H1 (cell line): ENCODE results near the gene ALK. TPM values are rescaled to one million over a fixed set of nuclear protein-coding genes. Genes with fewer than 3 reads are reported as not detected.

ENCODE experiments used
- CTCF ChIA-PET: fragments of 300-600 bp; sonication (Branson Sonifier 250); formaldehyde crosslinking; loops from one replicate; lab custom pipeline; 2021; ENCODE audit not compliant: partially characterized antibody; lab: Charles Lee
- POLR2A ChIA-PET: fragments of 300-600 bp; sonication (Branson Sonifier 250); formaldehyde crosslinking; loops from one replicate; lab custom pipeline; 2021; ENCODE audit warnings: inconsistent platforms; ENCODE audit not compliant: partially characterized antibody; lab: Charles Lee
- DNase-seq, 2 experiments: peaks; one replicate each; pipeline versions ENCODE4 v3.0.0 to v3.0.0-alpha.2; 2010 to 2022; ENCODE audit warnings: low spot score in 2 of 2, low read depth in 1 of 2, mixed read lengths in 1 of 2
- FAIRE-seq: peaks from 2 replicates; lab custom pipeline; 2011; peaks lifted over from hg19 to GRCh38; lab: Jason Lieb, UNC
- H2AFZ ChIP-seq: 2 replicates; pipeline ENCODE4 v1.8.1; 2012; ENCODE audit warnings: low read length, inconsistent platforms
- H2AK5ac ChIP-seq: 2 replicates; pipeline ENCODE4 v1.6.1; 2013; ENCODE audit warnings: low read depth, low read length
- H2BK120ac ChIP-seq: replicated peaks from 2 replicates; pipeline ENCODE3; 2013; ENCODE audit warnings: low read depth, low read length, inconsistent platforms
- H2BK12ac ChIP-seq: 2 replicates; pipeline ENCODE4 v1.6.1; 2013; ENCODE audit warnings: low read depth, low read length
- H2BK15ac ChIP-seq: 2 replicates; pipeline ENCODE4 v1.6.1; 2013; ENCODE audit warnings: low read length
- H2BK20ac ChIP-seq: 2 replicates; pipeline ENCODE4 v1.6.1; 2013; ENCODE audit warnings: low read length
- H2BK5ac ChIP-seq: 2 replicates; pipeline ENCODE4 v1.6.1; 2013; ENCODE audit warnings: low read depth, low read length
- H3K14ac ChIP-seq: 2 replicates; pipeline ENCODE4 v1.6.1; 2013; ENCODE audit warnings: inconsistent platforms; ENCODE audit not compliant: insufficient read length
- H3K18ac ChIP-seq: 2 replicates; pipeline ENCODE4 v1.6.1; 2013; ENCODE audit warnings: low read length; ENCODE audit errors: extremely low read depth
- H3K23ac ChIP-seq: 2 replicates; pipeline ENCODE4 v1.6.1; 2013; ENCODE audit warnings: inconsistent platforms; ENCODE audit not compliant: insufficient read length
- H3K23me2 ChIP-seq: 2 replicates; pipeline ENCODE4 v1.6.1; 2013; ENCODE audit warnings: low read depth, low read length
- H3K27ac ChIP-seq: 2 replicates; pipeline ENCODE4 v1.6.1; 2011; ENCODE audit warnings: low read depth, low read length, inconsistent platforms
- H3K27me3 ChIP-seq, 4 experiments: replicated peaks in 1 of 4; 1 replicate in 1 of 4; 2 replicates in 3 of 4; pipeline versions ENCODE4 v1.6.1 to v1.8.1; 2011 to 2013; ENCODE audit warnings: low read length in 3 of 4, mild to moderate bottlenecking in 3 of 4, inconsistent platforms in 2 of 4, mixed read lengths in 2 of 4, moderate library complexity in 1 of 4; ENCODE audit not compliant: control insufficient read depth in 3 of 4, insufficient read depth in 3 of 4; ENCODE audit errors: extremely low read depth in 1 of 4
- H3K36me3 ChIP-seq, 4 experiments: 2 replicates each; pipeline versions ENCODE4 v1.6.1 to v1.8.1; 2011 to 2013; ENCODE audit warnings: mild to moderate bottlenecking in 4 of 4, low read length in 3 of 4, moderate library complexity in 2 of 4, control low read depth in 1 of 4, inconsistent platforms in 1 of 4; ENCODE audit not compliant: insufficient read depth in 4 of 4, control insufficient read depth in 2 of 4
- H3K4ac ChIP-seq: replicated peaks from 2 replicates; pipeline ENCODE3; 2013; ENCODE audit warnings: low read length, low read depth, mixed read lengths, inconsistent platforms; ENCODE audit not compliant: insufficient read length
- H3K4me1 ChIP-seq, 4 experiments: replicated peaks in 1 of 4; 1 replicate in 1 of 4; 2 replicates in 3 of 4; pipeline versions ENCODE4 v1.6.1 to v1.8.1; 2011 to 2013; ENCODE audit warnings: low read length in 3 of 4, inconsistent platforms in 2 of 4, mixed read lengths in 1 of 4; ENCODE audit not compliant: insufficient read depth in 4 of 4, control insufficient read depth in 3 of 4
- H3K4me2 ChIP-seq, 2 experiments: 2 replicates each; pipeline versions ENCODE4 v1.6.1 to v1.8.1; 2011 to 2013; ENCODE audit warnings: low read depth in 2 of 2, low read length in 2 of 2, control low read depth in 1 of 2, inconsistent platforms in 1 of 2, mild to moderate bottlenecking in 1 of 2; ENCODE audit not compliant: insufficient read depth in 1 of 2
- H3K4me3 ChIP-seq, 4 experiments: fragments of 200-600, 300-600 bp in 1 of 4; sonication (generic), shearing (Covaris generic), sonication (Bioruptor Twin) in 1 of 4; 2 replicates each; pipeline versions ENCODE4 v1.5.1 to v1.8.1; 2011 to 2016; ENCODE audit warnings: low read length in 4 of 4, low read depth in 3 of 4, control low read depth in 2 of 4, inconsistent platforms in 2 of 4, mild to moderate bottlenecking in 2 of 4, mixed read lengths in 1 of 4, moderate library complexity in 1 of 4; ENCODE audit not compliant: insufficient read depth in 2 of 4; ENCODE audit errors: extremely low read depth in 1 of 4
- H3K56ac ChIP-seq: replicated peaks from 2 replicates; pipeline ENCODE3; 2013; ENCODE audit warnings: low read depth, mild to moderate bottlenecking, mixed read lengths, low read length, inconsistent platforms; ENCODE audit not compliant: insufficient read length
- H3K79me1 ChIP-seq: 2 replicates; pipeline ENCODE4 v1.6.1; 2013; ENCODE audit warnings: low read depth, low read length, control low read depth
- H3K79me2 ChIP-seq, 2 experiments: 2 replicates each; pipeline versions ENCODE4 v1.6.1 to v1.8.1; 2012 to 2013; ENCODE audit warnings: low read length in 2 of 2, mild to moderate bottlenecking in 2 of 2, inconsistent platforms in 1 of 2; ENCODE audit not compliant: insufficient read depth in 2 of 2, control insufficient read depth in 1 of 2
- H3K9ac ChIP-seq, 4 experiments: replicated peaks in 1 of 4; 1 replicate in 1 of 4; 2 replicates in 3 of 4; pipeline versions ENCODE4 v1.6.1 to v1.8.1; 2011 to 2013; ENCODE audit warnings: low read depth in 3 of 4, low read length in 3 of 4, control low read depth in 2 of 4, mild to moderate bottlenecking in 2 of 4, moderate library complexity in 2 of 4, inconsistent platforms in 1 of 4; ENCODE audit errors: extremely low read depth in 1 of 4
- H3K9me3 ChIP-seq, 2 experiments: 2 replicates each; pipeline versions ENCODE4 v1.6.1 to v1.8.1; 2012 to 2013; ENCODE audit warnings: mild to moderate bottlenecking in 2 of 2, moderate library complexity in 2 of 2, control low read depth in 1 of 2, inconsistent platforms in 1 of 2, low read depth in 1 of 2, low read length in 1 of 2, mixed read lengths in 1 of 2; ENCODE audit not compliant: insufficient read depth in 2 of 2
- H4K20me1 ChIP-seq, 2 experiments: replicated peaks in 1 of 2; 2 replicates each; pipeline versions ENCODE3 to v1.8.1; 2011 to 2013; ENCODE audit warnings: inconsistent platforms in 2 of 2, low read length in 2 of 2, mild to moderate bottlenecking in 1 of 2; ENCODE audit not compliant: insufficient read depth in 2 of 2, control insufficient read depth in 1 of 2
- H4K5ac ChIP-seq: 2 replicates; pipeline ENCODE4 v1.6.1; 2013; ENCODE audit warnings: low read length, low read depth, mixed read lengths, inconsistent platforms; ENCODE audit not compliant: insufficient read length
- H4K8ac ChIP-seq: 2 replicates; pipeline ENCODE4 v1.8.0; 2013; ENCODE audit warnings: mild to moderate bottlenecking, moderate library complexity, low read length, inconsistent platforms; ENCODE audit not compliant: insufficient read depth; ENCODE audit errors: extremely low read depth
- H4K91ac ChIP-seq: replicated peaks from 2 replicates; pipeline ENCODE3; 2013; ENCODE audit warnings: low read length, mixed read lengths, inconsistent platforms; ENCODE audit not compliant: insufficient read length
- HDAC6 ChIP-seq: IDR thresholded peaks from one replicate; pipeline ENCODE4 v1.7.1; 2012; ENCODE audit warnings: low read depth, mild to moderate bottlenecking, inconsistent platforms, low read length, moderate library complexity
- MAFK ChIP-seq: IDR thresholded peaks from 2 replicates; pipeline ENCODE4 v1.6.1; 2012; ENCODE audit warnings: low read depth, mild to moderate bottlenecking, improper control_type of control experiment, low read length
- PHF8 ChIP-seq: fragments of 200-600 bp; sonication (generic); conservative IDR thresholded peaks from 2 replicates; pipeline ENCODE4 v1.7.1; 2012; ENCODE audit warnings: low read depth, mild to moderate bottlenecking, inconsistent platforms, low read length, moderate library complexity
- POU5F1 ChIP-seq: IDR thresholded peaks from 2 replicates; pipeline ENCODE4 v1.6.1; 2011; ENCODE audit warnings: low read depth, mild to moderate bottlenecking, low read length, moderate library complexity
- RNF2 ChIP-seq: fragments of 200-900, 300-1000 bp; sonication (generic); IDR thresholded peaks from 2 replicates; pipeline ENCODE4 v1.7.1; 2016; ENCODE audit warnings: borderline replicate concordance, low read depth, mild to moderate bottlenecking, antibody characterized with exemption, low read length; ENCODE audit not compliant: poor library complexity, severe bottlenecking; ENCODE audit errors: missing control alignments
- SAP30 ChIP-seq: fragments of 300-600 bp; sonication (generic); IDR thresholded peaks from 2 replicates; pipeline ENCODE4 v1.7.1; 2012; ENCODE audit warnings: low read length, moderate library complexity, mild to moderate bottlenecking, inconsistent platforms; ENCODE audit not compliant: insufficient read depth, insufficient replicate concordance
- SP4 ChIP-seq: IDR thresholded peaks from 2 replicates; pipeline ENCODE4 v1.6.1; 2012; ENCODE audit warnings: low read length, inconsistent platforms
- TBP ChIP-seq: IDR thresholded peaks from 2 replicates; pipeline ENCODE4 v1.6.1; 2011; ENCODE audit warnings: low read depth, low read length, improper control_type of control experiment
- ZNF274 ChIP-seq: IDR thresholded peaks from 2 replicates; pipeline ENCODE4 v1.7.0; 2012; ENCODE audit warnings: low read length, borderline replicate concordance; ENCODE audit errors: extremely low read depth
- WGBS, 2 experiments: shearing (Covaris generic) in 1 of 2; methylation state at CpG; one replicate each; pipeline versions ENCODE4 v1.1.6 to v1.1.7; 2013 to 2015; ENCODE audit warnings: low lambda C conversion rate in 2 of 2, mixed read lengths in 2 of 2, inconsistent platforms in 1 of 2, low coverage in 1 of 2, missing lambda C conversion rate in 1 of 2; ENCODE audit not compliant: insufficient replicate concordance in 2 of 2, insufficient coverage in 1 of 2, insufficient read length in 1 of 2; ENCODE audit errors: extremely low coverage in 1 of 2, missing lambda C conversion rate in 1 of 2; 5-methylcytosine and 5-hydroxymethylcytosine counted together
- polyA plus RNA-seq, 7 experiments: library from polyadenylated mRNA; depleted of rRNA in 3 of 7; stranded (reverse) in 5 of 7; unstranded in 2 of 7; fragments of >200 nt in 5 of 7; fragments of 200-250 nt in 2 of 7; gene quantifications; 1 replicate in 5 of 7; 2 replicates in 1 of 7; 4 replicates in 1 of 7; pipeline versions ENCODE4 v1.2.1 to v1.2.3, GENCODE V29; 2011 to 2013; ENCODE audit warnings: missing spikeins in 2 of 7, mixed read lengths in 2 of 7
- total RNA-seq: library from RNA; stranded (reverse); fragmentation: NEBNext Ultra II Directional; extraction: Animal tissue kit (Norgen Biotek cat#: 25700); gene quantifications from 2 replicates; pipeline ENCODE4 v1.2.1, GENCODE V29; 2021

ALK gene
- total and polyA plus RNA-seq, 2 of the 8 experiments (the other 6 are each of a cell fraction or from before 2014, with no cell fraction given) = 0.02 to 0.09 TPM

- no peak overlapping the region for H2BK120ac ChIP-seq
- no peak overlapping the region for H2BK12ac ChIP-seq
- no peak overlapping the region for H2AK5ac ChIP-seq
- H3K9me3 ChIP-seq = no peaks in the 10 kb centered on the region
- no peaks in the 10 kb centered on the region for H3K27me3 ChIP-seq
- no peak for DNase-seq
- no peak overlapping the region for H3K14ac ChIP-seq
- ChIA-PET CTCF (interaction anchor here (0.8 to 1.3 kb wide), 6 partner anchors 13 to 65 kb away, joined by 3 to 5 read pairs (median 3); no protein-coding TSS in a partner anchor), POLR2A (no interaction called here)
- H2BK15ac ChIP-seq = no peak overlapping the region
- no peak overlapping the region for H2BK20ac ChIP-seq
- no peak overlapping the region for H2BK5ac ChIP-seq
- no peak overlapping the region for H3K9ac ChIP-seq
- H2AFZ ChIP-seq = no peak overlapping the region; the same call in 1 of the 2 replicates
- no peaks in the 10 kb centered on the region for H4K20me1 ChIP-seq
- no peaks in the 10 kb centered on the region; the same call in 1 of the 2 replicates for H3K23me2 ChIP-seq
- H4K5ac ChIP-seq = no peak overlapping the region
- no peaks in the 10 kb centered on the region for H3K4me1 ChIP-seq
- H3K4ac ChIP-seq = no peak overlapping the region
- H3K4me2 ChIP-seq = no peak overlapping the region
- H3K79me2 ChIP-seq = no peaks in the 10 kb centered on the region
- no peak overlapping the region for H4K8ac ChIP-seq
- no peak overlapping the region for H3K23ac ChIP-seq
- WGBS, 2 experiments = 92% methylated on average over 8 of the region's 8 CpGs; no CpG with 5 or more reads in 1 of the 2 experiments
- TF ChIP-seq SAP30 (no peak), POU5F1 (no peak), HDAC6 (no peak), SP4 (no peak), RNF2 (no peak), PHF8 (no peak), TBP (no peak), MAFK (no peak), ZNF274 (no peak)
- no peak for FAIRE-seq
- no peaks in the 10 kb centered on the region for H3K79me1 ChIP-seq
- no peak overlapping the region for H3K4me3 ChIP-seq
- no peak overlapping the region for H3K27ac ChIP-seq
- H3K36me3 ChIP-seq = no peaks in the 10 kb centered on the region
- H3K56ac ChIP-seq = no peak overlapping the region
- H4K91ac ChIP-seq = no peak overlapping the region
- H3K18ac ChIP-seq = no peak overlapping the region
Measured at GRCh38 chr2:29398384-29399237, 522.8 kb downstream of the ALK start.
